Stimulated activated CD4-positive, alpha-beta T cell treated with anti-CD3 and anti-CD28 coated beads, TNF-alpha, amount 100 ng/mL, for 48 hours (primary cell): ENCODE results near the gene RAB25.

Source experiments
- DNase-seq, 3 donors: peaks; one replicate each; pipeline ENCODE4 v3.0.0-alpha.2; 2020; ENCODE audit warnings: low read depth in 3 of 3

RAB25 gene

DNA sequence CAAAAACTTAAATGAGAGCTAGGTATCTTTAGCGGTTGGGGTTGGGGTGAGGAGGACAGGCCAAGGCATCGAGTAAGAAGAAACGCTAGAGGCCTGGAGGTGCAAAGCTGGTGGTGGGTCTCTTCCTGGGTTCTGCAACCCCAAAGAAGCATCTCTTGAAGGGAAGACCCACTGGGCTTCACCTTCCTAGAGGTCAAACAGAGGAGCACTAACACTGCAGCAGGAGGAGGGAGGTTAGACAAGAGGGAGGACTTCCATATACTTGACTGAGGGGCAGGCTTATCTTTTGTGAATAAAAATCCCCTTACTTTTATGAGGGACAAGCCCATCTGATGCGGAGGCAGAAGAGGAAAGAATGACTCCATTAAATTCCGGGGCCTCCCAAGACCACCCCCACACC is 18.8 kb downstream of the RAB25 start:
- no peak for DNase-seq

DNA sequence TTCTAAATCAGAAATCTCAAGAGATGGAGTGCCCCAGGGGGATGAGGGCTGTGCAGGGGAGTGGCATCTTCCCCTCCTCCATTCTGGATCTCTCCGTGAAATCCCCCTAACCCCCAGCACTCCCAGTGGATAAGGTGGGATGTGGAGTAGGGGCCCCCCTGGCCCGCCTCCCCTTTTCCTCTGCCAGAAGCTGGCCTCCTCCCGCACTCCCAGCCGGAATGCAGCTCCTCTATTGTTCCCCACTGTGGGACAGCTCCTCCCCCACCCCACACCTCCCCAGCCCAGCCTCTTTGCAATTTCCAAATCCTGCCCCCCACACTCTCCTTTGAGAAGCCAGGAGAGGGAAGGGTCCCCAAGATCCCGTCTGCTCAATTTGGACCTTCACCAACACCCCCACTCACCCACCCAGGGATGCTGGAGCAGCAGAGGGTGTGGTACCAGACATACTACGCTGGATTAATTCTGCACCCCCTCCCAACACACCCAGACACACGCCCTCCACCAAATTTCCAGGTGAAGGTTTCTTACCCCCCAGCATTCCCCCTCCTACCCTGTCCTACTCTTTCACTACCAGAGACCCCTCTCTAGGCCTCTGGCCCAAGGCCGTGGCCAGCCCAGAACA is 19.4 kb downstream of the RAB25 start:
- DNase-seq = no peak

DNA sequence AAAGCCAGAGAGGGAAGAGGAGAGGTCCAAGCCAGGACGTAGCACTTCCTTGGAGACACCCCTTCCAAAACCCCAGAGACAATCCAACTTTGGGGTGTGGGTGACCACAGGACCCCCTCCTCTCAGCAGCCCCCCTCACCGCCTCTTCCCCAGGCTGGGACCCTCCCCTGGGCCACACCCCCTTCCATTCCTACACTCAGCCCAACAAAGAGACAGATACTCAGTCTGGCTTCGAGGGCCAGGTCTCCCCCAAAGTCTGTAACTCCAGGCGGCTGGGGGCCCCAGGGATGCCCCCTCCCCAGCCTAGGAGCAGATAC is 19.9 kb downstream of the RAB25 start:
- no peak for DNase-seq

DNA sequence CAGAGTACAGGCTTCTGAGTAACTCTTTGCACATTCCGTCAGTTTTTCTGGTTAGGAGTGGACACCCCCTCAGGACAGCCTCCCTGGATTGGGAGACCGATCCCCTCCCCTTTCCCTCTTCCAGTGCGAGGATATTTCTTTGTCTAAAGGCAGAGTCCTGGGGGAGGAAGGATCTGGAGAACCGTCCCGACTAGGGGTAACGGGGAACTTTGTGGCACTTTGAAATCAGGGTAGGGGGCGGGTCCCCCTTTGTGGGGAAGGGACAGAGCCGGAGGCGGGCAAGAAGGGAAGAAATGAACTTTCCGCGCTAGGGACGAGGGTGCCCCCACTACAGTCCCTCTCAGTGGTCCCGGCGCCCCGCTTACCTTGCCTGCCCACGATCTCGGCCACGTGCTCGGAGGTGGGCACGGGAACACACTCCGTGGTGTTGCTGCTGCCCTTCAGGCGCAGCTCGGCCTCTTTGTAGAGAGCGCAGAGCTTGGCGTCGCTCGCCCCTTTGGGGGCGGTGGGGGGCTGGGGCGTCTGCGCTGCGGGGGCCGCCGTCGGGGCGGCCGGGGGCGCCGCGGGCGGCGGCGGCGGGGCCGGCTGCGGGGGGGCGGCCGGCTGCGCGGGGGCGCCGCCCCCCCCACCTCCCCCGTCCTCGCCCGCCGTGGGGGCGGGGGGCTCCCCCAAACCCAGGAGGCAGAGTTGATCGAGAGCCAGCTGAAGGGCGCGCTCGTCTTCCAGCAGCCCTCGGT is 20.4 kb downstream of the RAB25 start:
- DNase-seq = no peak

DNA sequence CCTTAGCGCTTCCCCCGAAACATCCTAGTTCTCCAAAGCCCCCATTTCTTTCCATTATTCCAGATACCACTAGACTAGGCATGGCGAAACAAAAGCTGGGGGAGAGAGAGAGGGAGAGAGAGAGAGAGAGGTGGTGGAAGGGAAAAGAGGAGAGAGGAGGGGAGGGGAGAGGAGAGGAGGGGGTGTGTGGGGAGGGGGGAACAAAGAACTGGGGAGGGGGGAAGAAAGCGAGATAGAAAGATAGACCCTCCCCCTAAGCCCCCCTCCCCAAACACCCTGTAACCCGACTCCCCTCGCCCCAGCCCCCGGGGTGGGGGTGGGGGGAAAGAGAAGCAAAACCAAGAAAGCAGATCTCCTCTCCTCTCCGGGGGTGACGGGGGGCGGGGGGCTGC is 21.0 kb downstream of the RAB25 start:
- DNase-seq = no peak

DNA sequence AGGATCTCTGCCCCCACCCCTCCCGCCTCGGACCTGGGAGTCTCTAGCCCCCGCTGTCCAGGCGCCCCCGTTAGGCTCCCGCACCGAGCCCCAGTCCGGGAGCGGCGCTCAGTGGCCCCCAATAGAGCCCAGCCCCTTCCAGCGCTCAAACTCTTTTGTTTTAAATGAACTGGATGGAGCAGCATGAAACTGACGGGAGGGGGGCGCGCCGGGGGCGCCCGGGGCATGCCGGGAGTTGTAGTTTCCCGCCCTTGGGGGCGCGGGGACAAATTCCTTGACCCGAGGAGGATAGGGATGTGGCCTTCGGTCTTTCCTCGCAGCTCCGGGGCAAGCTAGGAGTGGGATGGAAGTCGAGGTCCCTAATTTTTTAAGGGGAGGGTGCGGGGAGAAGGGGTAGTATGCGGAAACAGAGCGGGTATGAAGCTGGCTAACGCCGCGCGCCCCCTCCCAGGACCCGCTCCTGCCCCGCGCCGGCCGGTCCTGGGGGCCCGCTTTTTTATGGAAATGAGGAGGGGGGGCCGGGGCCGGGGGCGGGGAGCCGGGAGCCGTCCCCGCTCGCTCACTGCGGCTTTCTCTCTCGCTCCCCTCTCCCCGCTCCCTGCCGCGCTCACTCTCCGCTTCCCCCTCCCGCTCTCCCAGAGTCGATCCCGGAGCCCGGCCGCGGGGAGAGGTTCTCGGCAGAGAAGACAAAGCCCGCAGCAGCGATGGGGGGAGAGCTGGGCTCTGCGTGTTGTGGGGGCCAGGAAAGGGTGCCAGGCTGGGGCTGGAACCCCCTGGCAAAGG is 21.5 kb downstream of the RAB25 start, which contains the start of gene MEX3A:
TSS of gene MEX3A (minus strand) at position 157 of the 783 bp plus-strand sequence. CDS start 467 bp downstream, outside the sequence.
- peak in 2 of 3 donors; percentile 26 to 57 for DNase-seq

DNA sequence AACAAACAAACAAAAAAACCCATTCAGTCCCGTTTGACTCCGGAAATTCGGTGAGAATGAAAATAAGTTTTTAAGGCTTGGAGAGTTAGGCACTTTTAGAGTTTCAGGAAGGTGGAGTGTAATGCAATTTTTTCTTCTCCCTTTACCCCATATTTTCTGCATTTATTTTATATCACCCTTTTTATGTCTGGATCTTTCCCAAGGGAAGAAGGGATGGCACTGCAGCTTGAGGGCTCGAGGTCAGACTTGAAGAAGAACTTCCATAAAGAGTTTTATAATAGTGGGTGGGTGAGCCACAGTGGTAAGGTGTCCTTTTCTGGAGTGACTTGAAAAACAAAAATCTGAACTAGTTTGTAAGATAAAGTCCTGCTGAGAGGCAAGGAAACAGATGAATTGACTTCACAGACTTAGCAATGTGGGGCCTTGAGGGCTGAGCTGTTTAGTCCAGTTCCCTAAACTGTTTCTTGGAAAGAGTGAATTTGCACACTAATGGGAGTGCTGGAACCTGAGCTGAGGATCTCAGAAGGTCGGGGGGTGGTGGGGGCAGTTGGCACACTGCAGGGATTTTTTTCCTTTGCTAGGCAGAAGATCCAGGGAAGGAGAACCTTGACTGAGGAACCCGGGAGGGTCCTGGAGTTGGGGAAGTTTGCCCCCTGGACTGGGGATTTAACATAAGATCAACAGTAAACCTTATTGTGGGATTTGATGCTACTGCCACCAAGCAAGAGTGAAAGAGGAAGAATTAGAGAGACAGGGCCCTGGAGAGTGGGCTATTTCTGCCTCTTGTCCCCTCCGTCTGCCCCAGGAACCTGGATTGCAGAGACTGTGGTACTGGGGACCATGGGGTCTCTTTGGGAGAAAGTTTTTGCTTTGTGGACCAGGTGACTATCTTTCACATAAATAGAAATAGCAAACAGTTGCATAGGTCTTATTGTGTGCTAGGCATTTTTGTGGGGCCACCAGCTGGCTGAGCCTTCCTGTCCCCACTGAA is 23.1 kb downstream of the RAB25 start:
- no peak for DNase-seq

DNA sequence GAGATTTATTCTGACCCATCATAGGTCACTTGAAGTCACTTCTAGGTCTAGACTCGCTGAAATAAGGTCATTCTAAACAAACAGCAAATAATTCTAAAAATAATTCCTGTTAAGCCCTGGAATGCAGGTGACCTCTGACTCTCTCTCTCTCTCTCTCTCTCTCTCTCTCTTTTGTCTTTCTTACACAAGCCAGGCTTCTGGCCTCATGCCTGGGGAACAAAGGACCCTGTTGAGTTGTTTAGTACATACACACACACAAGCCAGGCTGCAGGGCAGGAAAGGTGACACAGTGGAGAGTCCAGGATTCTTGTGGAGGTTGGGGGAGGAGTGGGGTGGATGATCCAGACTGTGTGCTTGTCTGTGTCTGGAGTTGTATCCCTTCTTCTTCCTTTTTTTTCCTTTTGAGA is 25.3 kb downstream of the RAB25 start:
- DNase-seq = no peak

DNA sequence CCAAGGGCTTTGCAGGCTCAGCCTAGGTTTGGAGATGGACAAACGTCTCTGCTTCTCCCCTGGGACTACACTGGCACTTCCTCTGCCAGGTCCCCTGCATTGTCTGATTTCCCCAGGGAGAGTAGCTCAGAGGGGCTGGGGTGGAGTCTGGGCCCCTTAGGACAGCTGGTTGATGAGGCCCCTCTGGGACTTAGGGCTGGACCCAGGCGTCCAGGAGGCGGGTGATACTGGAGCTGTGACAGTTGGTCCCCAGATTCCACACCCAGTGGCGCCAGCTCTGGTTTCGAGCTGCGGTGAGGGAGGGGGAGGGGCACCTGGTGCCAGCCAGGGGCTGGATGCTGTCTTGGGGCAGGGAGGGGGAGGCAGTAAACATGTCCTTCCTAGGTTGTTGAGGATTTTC is 28.7 kb downstream of the RAB25 start:
- no peak for DNase-seq

DNA sequence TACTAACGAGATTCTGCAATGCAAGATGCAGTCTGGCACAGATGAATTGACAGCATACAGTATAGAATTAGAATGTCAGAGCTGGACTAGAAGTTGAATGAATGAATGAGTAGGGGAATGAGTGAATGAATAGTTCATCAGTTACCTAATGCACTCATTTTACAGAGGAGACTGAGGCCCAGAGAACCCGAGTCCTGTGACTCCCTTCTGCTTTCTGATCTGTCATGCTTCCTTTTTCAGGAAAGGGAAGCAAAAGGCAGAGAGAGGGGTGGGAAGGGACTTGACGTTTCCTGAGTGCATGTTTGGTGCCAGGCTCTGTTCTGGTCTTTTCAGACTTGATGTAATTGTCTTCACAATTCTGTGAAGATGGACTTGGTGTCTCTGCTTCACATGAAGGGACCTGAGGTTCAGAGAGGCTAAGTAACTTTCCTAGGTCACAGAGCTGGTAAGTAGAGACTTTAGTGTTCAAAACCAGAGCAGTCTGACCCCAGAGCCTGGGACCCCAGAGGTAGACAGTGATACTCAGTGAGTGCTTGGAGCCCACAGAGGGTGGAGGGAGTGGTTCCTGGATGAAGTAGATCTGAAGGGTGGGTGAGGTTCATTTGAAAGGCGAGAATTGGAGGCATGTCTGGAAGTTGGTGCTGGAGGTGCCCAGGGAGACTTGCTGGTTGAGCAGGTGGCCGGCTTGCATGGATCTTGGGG is 29.3 kb downstream of the RAB25 start:
- DNase-seq = no peak

DNA sequence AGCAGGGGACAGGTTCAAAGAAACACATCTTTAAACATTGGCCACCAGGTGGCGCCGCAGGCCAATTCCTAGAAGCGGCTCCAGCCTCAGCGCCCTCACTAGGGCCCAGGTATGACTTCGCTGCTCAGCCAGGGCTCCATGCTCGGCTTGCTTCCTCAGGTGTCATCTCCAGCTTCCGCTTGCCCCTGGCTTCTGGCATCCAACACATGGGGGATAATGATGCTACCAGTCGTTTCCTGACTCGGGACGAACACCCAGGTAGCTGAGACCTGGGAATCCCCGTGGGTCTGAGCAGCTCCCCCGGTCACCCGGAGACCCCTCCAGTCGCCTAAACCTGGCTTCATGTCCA is 29.9 kb downstream of the RAB25 start:
- peak; percentile 78 to 90 (median 87) for DNase-seq

DNA sequence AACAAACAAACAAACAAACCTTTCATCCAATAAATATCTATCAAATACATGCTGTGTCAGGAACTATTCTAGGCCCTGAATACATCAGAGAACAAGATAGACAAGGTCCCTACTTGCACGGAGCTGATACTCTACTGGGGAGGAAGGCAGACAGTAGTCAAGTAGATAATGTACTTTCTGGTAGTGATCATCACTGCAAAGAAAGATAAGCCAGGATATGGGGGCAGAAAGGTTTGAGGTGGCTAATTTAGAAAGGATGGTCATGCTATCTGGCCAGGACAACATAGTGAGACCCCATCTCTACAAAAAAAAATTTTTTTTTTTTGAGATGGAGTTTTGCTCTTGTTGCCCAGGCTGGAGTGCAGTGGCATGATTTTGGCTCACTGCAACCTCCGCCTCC is 30.6 kb downstream of the RAB25 start:
- no peak for DNase-seq

DNA sequence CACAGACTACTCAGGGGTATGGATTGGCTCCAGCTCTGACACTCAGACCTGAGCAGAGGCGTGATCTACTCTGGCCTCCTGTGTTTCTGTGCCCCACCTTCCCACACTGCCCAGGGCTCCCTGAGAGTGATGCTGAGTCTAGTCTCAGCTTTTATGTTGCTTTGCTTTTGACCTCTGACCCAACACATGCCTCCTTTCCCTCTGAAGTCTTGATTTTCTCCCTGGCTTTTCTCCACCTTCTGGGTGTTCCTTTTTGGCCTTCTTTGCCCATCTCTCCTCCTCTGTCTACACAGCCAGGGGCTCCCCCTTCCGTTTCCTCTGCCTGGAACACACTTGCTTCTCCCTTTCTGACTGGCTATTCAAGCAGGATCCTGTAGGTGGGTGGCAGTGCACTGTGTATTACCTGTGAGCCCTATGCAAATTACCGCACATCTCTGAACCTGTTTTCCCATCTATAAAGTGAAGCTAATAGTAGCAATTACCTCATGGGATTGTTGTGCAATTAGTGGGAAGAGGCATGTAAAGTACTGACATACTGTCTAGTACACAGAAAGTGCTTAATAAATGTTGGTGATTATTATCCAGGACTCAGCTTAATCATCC is 35.0 kb downstream of the RAB25 start:
- DNase-seq = no peak

DNA sequence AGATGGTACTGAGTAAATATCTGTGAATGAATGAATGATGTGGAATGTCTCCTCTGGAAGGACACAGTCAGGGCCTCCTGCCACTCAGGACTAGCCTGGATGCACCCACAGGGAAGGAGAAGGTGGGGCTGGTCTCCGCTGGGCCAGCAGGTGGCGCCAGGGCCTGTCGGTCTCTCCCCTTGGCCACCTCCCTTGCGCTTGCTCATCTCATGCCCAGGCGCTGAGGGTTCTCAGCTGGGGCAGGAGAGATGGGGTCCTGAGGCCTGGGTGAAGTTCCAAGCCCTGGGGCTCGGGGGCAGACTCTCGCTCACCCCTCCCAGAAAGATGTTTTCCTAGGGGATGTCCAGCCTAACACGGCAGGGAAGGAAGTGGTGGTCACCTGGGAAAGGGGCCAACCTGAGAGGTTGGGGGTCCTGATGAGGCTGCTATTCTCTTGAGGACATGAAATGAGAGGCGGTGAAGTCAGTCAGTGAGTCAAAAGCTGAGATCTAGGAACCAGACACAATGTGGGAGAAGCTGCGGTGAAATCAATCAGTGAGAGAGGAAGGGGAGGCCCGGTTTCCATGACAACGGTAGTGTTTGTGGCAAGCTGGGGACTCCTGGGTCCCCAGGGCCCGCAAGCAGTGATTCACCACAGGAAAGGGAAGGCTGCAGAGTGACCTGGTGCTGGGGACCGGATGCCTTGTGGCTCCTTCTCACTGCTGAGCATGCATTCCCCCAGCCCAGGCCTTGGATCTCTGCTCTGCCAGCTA is 35.9 kb downstream of the RAB25 start:
- DNase-seq = peak; percentile 83 to 92 (median 87)

DNA sequence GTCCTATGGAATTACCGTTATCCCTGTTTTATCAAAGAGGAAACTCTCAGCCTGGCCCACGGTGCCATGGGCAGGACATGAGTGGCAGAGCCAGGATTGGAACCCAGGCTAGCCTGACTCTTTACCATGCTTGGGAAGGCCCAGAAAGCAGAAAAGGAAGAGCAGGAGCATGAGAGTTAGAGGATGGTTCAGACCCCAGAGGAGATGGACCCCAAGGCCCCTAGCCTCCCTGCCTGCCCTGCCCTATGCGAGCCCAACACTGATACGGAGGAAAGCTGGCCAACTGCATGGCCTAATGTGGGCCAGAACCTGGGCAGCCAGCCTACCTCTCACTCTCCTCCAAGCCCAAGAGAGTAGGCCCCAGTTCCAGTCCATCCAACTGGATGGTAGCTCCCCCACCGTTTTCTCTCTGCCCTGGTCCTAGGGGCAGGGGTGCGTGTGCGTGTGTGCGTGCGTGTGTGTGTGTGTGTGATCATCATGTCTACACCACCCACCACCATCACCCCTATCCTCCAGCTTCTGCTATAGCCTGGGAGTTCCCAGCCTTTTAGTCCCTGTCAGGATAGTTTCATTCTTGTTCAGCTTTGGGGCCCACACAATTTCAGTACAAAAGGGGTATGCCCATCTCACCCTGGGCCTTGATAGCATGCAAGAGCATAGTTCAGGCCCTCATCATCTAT is 36.7 kb downstream of the RAB25 start:
- DNase-seq = peak in 1 of 3 donors; percentile 35

DNA sequence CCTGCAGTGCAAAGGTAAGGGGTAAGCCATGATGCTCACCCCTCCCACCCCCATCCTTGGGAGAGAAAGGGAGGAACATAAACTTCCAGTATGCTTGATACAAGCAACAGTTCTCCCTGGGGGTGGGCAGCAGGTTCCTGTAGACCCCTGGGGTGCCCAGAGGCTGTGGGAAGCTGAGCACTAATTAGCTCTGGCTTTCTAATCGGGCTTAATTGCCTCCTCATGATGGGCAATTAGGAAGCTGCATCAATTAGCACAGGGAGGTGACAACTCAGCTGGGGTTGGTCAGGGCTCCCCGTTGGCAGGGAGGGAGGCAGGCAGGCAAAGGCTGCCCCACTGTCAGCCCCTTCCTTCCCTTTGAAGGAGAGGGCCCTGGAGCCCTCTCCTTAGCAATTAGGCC is 37.8 kb downstream of the RAB25 start:
- no peak for DNase-seq

DNA sequence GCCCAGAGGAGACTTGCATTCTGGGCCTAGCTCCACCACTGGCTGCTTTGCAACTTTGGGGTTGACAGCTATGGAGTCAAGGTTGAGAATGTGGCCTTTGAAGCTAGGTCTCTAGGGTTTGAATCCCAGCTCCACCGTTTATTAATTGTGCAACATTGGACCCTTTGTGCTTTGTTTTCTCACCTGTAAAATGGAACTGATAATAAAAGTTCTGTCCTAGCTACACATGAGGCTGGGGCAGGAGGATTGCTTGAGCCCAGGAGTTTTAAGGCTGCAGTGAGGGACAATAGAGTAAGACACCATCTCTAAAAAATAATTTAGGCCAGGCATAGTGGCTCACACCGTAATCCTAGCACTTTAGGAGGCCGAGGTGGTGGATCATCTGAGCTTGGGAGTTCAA is 38.3 kb downstream of the RAB25 start:
- no peak for DNase-seq

DNA sequence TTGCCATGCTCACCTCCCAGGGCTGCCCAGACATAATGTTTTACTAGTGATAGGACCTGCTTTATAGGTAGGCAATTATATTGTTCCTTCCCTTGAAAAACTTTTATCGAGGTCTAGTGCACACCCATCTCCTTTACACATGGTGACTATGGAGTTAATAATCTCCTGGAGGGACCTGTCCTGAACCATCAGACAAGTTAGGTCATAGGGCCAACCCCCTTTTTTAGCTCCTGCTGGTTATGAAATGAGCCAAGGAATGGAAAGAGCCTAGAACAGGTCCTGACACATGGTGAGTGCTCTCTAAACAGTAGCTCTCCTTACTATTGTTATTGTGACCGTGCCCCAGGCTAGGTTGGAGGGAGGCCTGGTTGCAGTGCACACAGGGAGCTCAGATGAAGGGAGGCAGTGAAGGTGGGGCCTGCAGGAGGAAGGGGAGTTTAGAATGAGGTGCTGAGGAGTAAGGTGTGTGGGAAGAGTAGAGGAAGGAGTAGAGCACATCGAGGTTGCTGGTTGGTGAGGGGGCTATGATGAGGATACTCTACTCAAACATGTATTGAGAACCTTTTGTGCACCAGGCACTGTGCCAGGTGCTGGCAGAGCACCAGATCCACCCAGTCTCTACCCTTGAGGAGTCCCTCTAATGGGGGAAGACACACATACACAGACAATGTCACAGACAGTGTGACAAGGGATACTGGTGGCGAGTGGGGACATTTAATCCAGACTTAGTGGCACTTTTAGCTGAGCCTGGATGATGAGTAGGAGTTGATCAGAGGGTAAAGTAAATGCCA is 39.4 kb downstream of the RAB25 start:
- no peak for DNase-seq

DNA sequence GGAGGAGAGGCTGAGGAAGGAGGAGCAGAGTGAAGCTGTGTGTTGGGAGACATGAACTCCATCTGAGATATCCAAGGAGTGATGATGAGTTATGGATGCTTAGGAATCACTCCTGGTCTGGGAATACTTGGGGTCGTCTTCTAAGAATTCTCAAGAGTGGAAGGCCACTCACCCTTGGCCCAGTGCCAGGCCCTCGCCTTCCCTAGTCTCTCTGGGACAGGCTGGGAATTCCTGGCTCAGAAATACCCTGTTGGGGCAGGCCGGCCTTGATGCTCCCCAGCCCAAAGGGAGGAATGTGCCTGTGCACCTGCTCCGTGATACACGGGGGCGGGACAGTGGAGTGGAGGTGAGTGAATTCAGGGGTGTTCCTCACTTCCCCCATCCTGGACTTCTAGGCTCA is 40.9 kb downstream of the RAB25 start:
- no peak for DNase-seq
